ENCODE results near the gene DAAM2. TPM values are rescaled to one million over a fixed set of nuclear protein-coding genes. Genes with fewer than 3 reads are reported as not detected.

DAAM2 gene
- total and polyA plus RNA-seq, 2 donors (not counting 3 experiments of a cell fraction or from before 2014, with no cell fraction given), result 0.42 to 0.44 TPM

DNA sequence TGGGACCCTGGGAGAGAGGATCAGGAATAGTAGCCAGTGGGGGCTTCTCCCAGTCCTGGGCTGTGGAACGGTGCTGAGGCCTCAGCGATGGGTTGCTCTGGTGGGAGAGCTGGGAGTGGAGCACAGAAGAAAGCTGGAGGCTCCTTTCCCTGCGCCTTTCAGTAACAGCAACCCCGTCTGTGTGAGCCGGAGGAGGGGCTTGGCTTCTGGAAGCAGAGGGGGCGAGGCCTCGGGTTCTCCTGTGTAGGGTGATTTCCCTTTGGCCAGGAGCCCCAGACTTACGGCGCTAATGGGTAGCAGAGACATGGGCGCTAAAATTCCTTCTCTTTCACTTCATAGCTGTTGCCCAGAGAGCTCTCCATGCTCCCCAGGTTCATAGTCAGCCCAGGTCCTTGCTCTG is 55.0 kb downstream of the DAAM2 start:
- Histone ChIP-seq H3K4me2 (ENCODE audit: insufficient read depth, low read length) (no peak overlapping the region), H3K27ac (ENCODE audit: insufficient read depth, low read depth, low read length) (no peak overlapping the region), H3K9me3 (replicated peaks; ENCODE audit: control insufficient read depth, insufficient read depth, low read length) (no peaks in the 10 kb centered on the region), H3K9me1 (replicated peaks; ENCODE audit: control insufficient read depth, extremely low read depth, insufficient read depth, low read length) (no peaks in the 10 kb centered on the region), H4K20me1 (replicated peaks; ENCODE audit: control insufficient read depth, extremely low read depth, insufficient read depth, low read length) (no peaks in the 10 kb centered on the region), H3K4me1 (ENCODE audit: control insufficient read depth, extremely low read depth, insufficient read depth, low read length) (no peaks in the 10 kb centered on the region), H3K79me2 (ENCODE audit: control insufficient read depth, insufficient read depth, low read length) (no peaks in the 10 kb centered on the region), H3K4me3 (replicated peaks in 1 of 3; ENCODE audit: insufficient read depth in 1 of 3, low read depth in 1 of 3, low read length in 3 of 3) (no peak overlapping the region), H3K27me3 (ENCODE audit: control insufficient read depth in 2 of 2, insufficient read depth in 2 of 2, low read length in 2 of 2) (no peaks in the 10 kb centered on the region), H3K9ac (replicated peaks; ENCODE audit: extremely low read depth, insufficient read depth, low read length) (no peak overlapping the region), H3K36me3 (ENCODE audit: control insufficient read depth in 2 of 2, extremely low read depth in 1 of 2, insufficient read depth in 2 of 2, low read length in 2 of 2) (no peaks in the 10 kb centered on the region), H2AFZ (ENCODE audit: low read depth, low read length) (no peak overlapping the region)
- intact Hi-C loops (cut with micrococcal nuclease), result no loop called here
- FAIRE-seq (no peak), DNase-seq (ENCODE audit: low read depth, low spot score) (no peak)
- BruUV-seq (replicated peaks), result no TSS peak
- dilution Hi-C loops (cut with MboI; ENCODE audit: extremely low pct_ligation_motif_present, low sequenced_read_pairs), result no loop called here
- TF ChIP-seq, protein P1, sequence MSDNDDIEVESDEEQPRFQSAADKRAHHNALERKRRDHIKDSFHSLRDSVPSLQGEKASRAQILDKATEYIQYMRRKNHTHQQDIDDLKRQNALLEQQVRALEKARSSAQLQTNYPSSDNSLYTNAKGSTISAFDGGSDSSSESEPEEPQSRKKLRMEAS (IDR thresholded peaks at IDR 0.05; ENCODE audit: insufficient read depth, insufficient read length), result no peak
- no peak for TF ChIP-seq FOS (IDR thresholded peaks at IDR 0.05; ENCODE audit: borderline replicate concordance, insufficient read depth, low read length)
- TF ChIP-seq, protein P2, sequence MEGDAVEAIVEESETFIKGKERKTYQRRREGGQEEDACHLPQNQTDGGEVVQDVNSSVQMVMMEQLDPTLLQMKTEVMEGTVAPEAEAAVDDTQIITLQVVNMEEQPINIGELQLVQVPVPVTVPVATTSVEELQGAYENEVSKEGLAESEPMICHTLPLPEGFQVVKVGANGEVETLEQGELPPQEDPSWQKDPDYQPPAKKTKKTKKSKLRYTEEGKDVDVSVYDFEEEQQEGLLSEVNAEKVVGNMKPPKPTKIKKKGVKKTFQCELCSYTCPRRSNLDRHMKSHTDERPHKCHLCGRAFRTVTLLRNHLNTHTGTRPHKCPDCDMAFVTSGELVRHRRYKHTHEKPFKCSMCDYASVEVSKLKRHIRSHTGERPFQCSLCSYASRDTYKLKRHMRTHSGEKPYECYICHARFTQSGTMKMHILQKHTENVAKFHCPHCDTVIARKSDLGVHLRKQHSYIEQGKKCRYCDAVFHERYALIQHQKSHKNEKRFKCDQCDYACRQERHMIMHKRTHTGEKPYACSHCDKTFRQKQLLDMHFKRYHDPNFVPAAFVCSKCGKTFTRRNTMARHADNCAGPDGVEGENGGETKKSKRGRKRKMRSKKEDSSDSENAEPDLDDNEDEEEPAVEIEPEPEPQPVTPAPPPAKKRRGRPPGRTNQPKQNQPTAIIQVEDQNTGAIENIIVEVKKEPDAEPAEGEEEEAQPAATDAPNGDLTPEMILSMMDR (IDR thresholded peaks at IDR 0.05; ENCODE audit: extremely low read depth in 1 of 2, insufficient read depth in 1 of 2, low read depth in 1 of 2, low read length in 2 of 2), result no peak
- TF ChIP-seq POLR2AphosphoS5 (IDR thresholded peaks at IDR 0.05; ENCODE audit: insufficient read depth, low read depth, low read length), result no peak
- TF ChIP-seq GATA2 (IDR thresholded peaks at IDR 0.05; ENCODE audit: insufficient read depth, insufficient read length, low read depth, low read length), result no peak
- TF ChIP-seq POLR2A (IDR thresholded peaks at IDR 0.05; ENCODE audit: low read depth, low read length), result no peak
- no peak for TF ChIP-seq EZH2 (IDR thresholded peaks at IDR 0.05; ENCODE audit: borderline replicate concordance, low read depth, low read length, severe bottlenecking)
- TF ChIP-seq JUN (IDR thresholded peaks at IDR 0.05; ENCODE audit: borderline replicate concordance, insufficient read depth, insufficient read length, low read depth), result no peak
- no peak for TF ChIP-seq MYC (IDR thresholded peaks at IDR 0.05; ENCODE audit: low read depth, low read length)
- POLR2A ChIA-PET, result no interaction called here
- CTCF ChIA-PET, result interaction anchor here (0.8 to 2.0 kb wide), 2 partner anchors 18 to 134 kb away, joined by 5 read pairs; no protein-coding TSS in a partner anchor
